DND-41 (cell line): ENCODE measurements around the gene C1orf21.

Source experiments
- ATAC-seq: fragments of 200-7000 bp; cut with Tn5 transposase; 3 replicates; pipeline ENCODE4 v1.9.1; 2021; ENCODE audit warnings: low read depth; ENCODE audit not compliant: insufficient read depth
- DNase-seq: peaks from one replicate; pipeline ENCODE4 v3.0.0-alpha.2; 2020
- H2AFZ ChIP-seq: 2 replicates; pipeline ENCODE4 v1.6.0; 2012; ENCODE audit warnings: low read depth, low read length
- H3K27ac ChIP-seq: 2 replicates; pipeline ENCODE4 v1.5.1; 2012; ENCODE audit warnings: low read length, inconsistent platforms
- H3K27me3 ChIP-seq: fragments of 200-600 bp; sonication (generic); 2 replicates; pipeline ENCODE4 v1.6.0; 2012; ENCODE audit warnings: low read length, mild to moderate bottlenecking, inconsistent platforms; ENCODE audit not compliant: insufficient read depth, poor library complexity
- H3K36me3 ChIP-seq: 2 replicates; pipeline ENCODE4 v1.5.1; 2012; ENCODE audit warnings: low read length, inconsistent platforms; ENCODE audit not compliant: insufficient read depth
- H3K4me1 ChIP-seq: 2 replicates; pipeline ENCODE4 v1.5.1; 2012; ENCODE audit warnings: mild to moderate bottlenecking, low read length; ENCODE audit not compliant: insufficient read depth
- H3K4me2 ChIP-seq: 2 replicates; pipeline ENCODE4 v1.6.0; 2012; ENCODE audit warnings: mild to moderate bottlenecking, moderate library complexity, low read length, inconsistent platforms; ENCODE audit not compliant: insufficient read depth
- H3K4me3 ChIP-seq, 2 experiments: fragments of 200-600 bp in 1 of 2; shearing (Covaris generic) in 1 of 2; 2 replicates each; pipeline ENCODE4 v1.5.1; 2012 to 2016; ENCODE audit warnings: inconsistent platforms in 2 of 2, low read length in 2 of 2, mild to moderate bottlenecking in 2 of 2, low read depth in 1 of 2, moderate library complexity in 1 of 2
- H3K79me2 ChIP-seq: 2 replicates; pipeline ENCODE4 v1.6.0; 2012; ENCODE audit warnings: low read length, inconsistent platforms; ENCODE audit not compliant: insufficient read depth
- H3K9ac ChIP-seq: 2 replicates; pipeline ENCODE4 v1.6.0; 2012; ENCODE audit warnings: low read depth, mild to moderate bottlenecking, inconsistent platforms, low read length, moderate library complexity
- H3K9me3 ChIP-seq: 2 replicates; pipeline ENCODE4 v1.5.1; 2012; ENCODE audit warnings: low read length, moderate library complexity, mild to moderate bottlenecking, inconsistent platforms; ENCODE audit not compliant: insufficient read depth, severe bottlenecking
- H4K20me1 ChIP-seq: 2 replicates; pipeline ENCODE4 v1.6.0; 2012; ENCODE audit warnings: low read length; ENCODE audit not compliant: insufficient read depth
- CTCF ChIP-seq: IDR thresholded peaks from 2 replicates; pipeline ENCODE4 v1.5.1; 2012; ENCODE audit warnings: borderline replicate concordance, low read length, moderate library complexity, mild to moderate bottlenecking; ENCODE audit not compliant: poor library complexity, severe bottlenecking; ENCODE audit errors: extremely low read depth
- EZH2 ChIP-seq: IDR thresholded peaks from 3 replicates; pipeline ENCODE4 v1.6.1; 2012; ENCODE audit warnings: borderline replicate concordance, low read depth, mild to moderate bottlenecking, moderate library complexity, low read length, inconsistent platforms; ENCODE audit not compliant: severe bottlenecking

Gene C1orf21

DNA sequence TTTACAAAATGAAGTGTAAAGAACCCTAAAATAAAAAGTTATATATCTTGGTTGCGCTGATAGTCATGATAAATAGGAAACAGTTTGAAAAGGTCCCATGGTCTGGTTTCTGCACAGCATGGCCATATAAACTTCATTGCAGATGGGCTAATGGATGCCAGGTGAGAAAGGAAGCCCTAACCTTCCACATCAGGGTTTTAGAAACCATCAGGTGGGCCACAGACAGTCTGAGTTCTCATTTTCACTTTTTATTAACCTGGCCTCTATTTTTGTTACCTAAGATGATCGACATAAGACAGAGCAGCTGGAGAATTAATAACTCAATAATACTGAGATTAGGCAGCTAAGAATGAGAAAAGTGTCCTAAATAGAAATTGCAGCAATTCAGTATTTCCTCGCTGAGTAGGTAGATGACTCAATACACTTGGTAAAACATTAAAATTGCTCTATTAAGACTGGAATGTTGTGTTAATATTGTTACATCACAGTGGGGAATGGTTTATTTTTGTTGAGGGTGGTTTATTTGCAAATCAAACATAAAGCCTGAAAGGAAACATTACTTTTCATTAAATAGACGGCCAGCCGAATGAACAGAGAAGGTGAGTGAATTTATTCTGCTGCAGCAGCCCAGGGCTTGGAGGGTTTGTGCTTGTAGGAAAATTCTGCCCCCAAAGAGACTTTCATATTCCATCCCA, 21.1 kb downstream of the C1orf21 start:
- no peaks in the 10 kb centered on the region for H3K36me3 ChIP-seq
- no peaks in the 10 kb centered on the region for H3K4me1 ChIP-seq
- no peak overlapping the region for H2AFZ ChIP-seq
- no peaks in the 10 kb centered on the region for H3K9me3 ChIP-seq
- no peak overlapping the region for H3K4me3 ChIP-seq
- no peaks in the 10 kb centered on the region; the same call in 1 of the 2 replicates for H4K20me1 ChIP-seq
- no peaks in the 10 kb centered on the region for H3K27me3 ChIP-seq
- no peak overlapping the region for H3K9ac ChIP-seq
- H3K27ac ChIP-seq, result no peak overlapping the region
- H3K79me2 ChIP-seq, result no peaks in the 10 kb centered on the region
- DNase-seq (no peak), ATAC-seq (no peak)
- TF ChIP-seq EZH2 (no peak), CTCF (no peak)
- H3K4me2 ChIP-seq, result no peak overlapping the region

- H3K4me1 ChIP-seq, result no peaks in the 10 kb centered on the region
- no peak for ATAC-seq
- H3K9me3 ChIP-seq, result no peaks in the 10 kb centered on the region
- no peak overlapping the region for H3K27ac ChIP-seq
- no peaks in the 10 kb centered on the region for H3K36me3 ChIP-seq
- no peak for DNase-seq
- no peak overlapping the region for H3K9ac ChIP-seq
- TF ChIP-seq CTCF, result no peak
- no peak for TF ChIP-seq EZH2
- no peak overlapping the region for H2AFZ ChIP-seq
- no peaks in the 10 kb centered on the region for H3K27me3 ChIP-seq
- H4K20me1 ChIP-seq, result no peaks in the 10 kb centered on the region; the same call in 1 of the 2 replicates
- no peak overlapping the region for H3K4me3 ChIP-seq
- no peak overlapping the region for H3K4me2 ChIP-seq
- no peaks in the 10 kb centered on the region for H3K79me2 ChIP-seq
These were observed 21.8 kb downstream of the C1orf21 start for GRCh38 chr1:184408580-184408979.

GRCh38 chr1:184409011-184409410, 22.2 kb downstream of the C1orf21 start:
- no peaks in the 10 kb centered on the region; the same call in 1 of the 2 replicates for H4K20me1 ChIP-seq
- no peak for TF ChIP-seq CTCF
- no peak for TF ChIP-seq EZH2
- no peak for DNase-seq
- no peak for ATAC-seq
- no peak overlapping the region for H3K27ac ChIP-seq
- H3K4me3 ChIP-seq, result no peak overlapping the region
- no peak overlapping the region for H2AFZ ChIP-seq
- no peak overlapping the region for H3K4me2 ChIP-seq
- H3K36me3 ChIP-seq, result no peaks in the 10 kb centered on the region
- H3K9ac ChIP-seq, result no peak overlapping the region
- no peaks in the 10 kb centered on the region for H3K27me3 ChIP-seq
- H3K9me3 ChIP-seq, result no peaks in the 10 kb centered on the region
- no peaks in the 10 kb centered on the region for H3K79me2 ChIP-seq
- H3K4me1 ChIP-seq, result no peaks in the 10 kb centered on the region
